ENCODE results near the gene FATE1. TPM values are rescaled to one million over a fixed set of nuclear protein-coding genes. Genes with fewer than 3 reads are reported as not detected.

FATE1 gene, protein sequence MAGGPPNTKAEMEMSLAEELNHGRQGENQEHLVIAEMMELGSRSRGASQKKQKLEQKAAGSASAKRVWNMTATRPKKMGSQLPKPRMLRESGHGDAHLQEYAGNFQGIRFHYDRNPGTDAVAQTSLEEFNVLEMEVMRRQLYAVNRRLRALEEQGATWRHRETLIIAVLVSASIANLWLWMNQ
- not detected for total RNA-seq

DNA sequence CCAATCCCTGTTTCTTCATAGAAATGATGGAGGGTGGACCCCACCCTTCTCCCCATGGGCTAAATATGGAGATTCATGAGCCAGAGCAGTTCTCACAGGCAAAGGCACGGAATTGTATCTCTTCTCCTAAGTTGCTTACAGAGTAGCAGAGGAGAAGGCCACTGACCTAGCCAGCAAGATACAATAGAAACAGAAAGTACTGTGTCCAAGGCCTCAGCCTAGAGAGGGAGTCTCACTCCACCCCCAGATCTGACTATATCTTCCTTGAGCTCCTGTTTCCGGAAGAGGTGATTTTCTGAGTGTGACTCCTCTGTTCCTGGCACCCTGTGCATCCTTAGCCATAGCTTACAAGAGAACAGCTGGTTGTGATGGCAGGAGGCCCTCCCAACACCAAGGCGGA lies at the start of gene FATE1:
Gene FATE1, plus strand, starts transcription at position 284 of the 400 bp plus-strand sequence. Its CDS starts 85 bp downstream, at position 369.

DNA sequence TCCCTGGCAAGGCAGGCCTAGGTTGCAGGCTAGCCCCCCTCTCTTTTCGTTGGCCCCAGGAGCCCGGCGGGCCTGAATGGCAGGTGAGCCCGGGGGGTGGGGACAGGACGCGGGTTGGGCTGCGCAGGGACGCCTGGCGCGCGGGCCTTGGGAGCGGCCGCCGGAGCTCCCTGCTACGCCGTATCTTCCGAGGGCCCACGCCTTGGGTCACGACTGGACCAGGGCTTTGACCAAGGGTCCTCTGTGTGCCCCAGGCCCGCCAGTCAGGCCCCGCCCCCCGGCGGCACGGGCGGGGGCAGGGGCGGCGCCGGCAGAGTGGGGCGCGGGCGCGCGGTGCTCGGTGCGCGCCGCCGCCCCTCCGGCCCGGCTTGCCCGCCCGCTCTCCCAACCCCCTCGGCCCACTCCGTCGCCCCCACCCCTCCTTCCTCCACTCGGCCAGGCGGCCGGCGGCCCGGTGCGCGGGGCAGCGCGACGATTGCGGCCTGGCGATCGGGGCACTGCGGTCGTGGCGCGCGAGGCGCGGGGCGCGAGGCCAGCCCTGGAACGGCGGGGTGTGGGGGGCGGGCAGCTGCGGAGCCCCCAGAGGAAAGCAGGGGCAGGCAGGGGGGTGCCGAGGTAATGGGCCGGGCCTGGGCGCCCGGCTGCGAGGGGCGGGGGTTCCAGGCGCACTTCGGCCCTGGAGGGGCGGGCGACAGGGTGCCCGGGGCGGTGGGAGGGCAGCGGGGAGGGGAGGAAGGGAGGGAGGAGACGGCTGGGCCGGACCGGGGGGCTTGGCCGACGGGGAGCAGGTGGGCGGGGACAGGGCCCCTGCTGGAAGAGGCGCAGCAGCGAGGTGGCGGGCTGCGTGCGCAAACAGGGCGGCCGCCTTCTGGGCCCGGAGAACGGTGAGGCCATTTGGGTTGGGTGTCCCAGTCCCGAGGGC lies 20.9 kb upstream of the FATE1 start, which contains the start of gene PRRG3:
Gene PRRG3, plus strand, starts transcription at position 798 of the 922 bp plus-strand sequence. CDS start 3,357 bp downstream, outside the sequence.

GRCh38 chrX:151734446-151734845 lies 18.6 kb downstream of the FATE1 start, which contains the start of gene CNGA2:
Gene CNGA2, plus strand, starts transcription at chrX:151734746. Its CDS starts 3,738 bp downstream, at chrX:151738484.

Other genes starting within 250 kb of the FATE1 start
- not detected for gene PASD1, start 152.4 kb upstream of the FATE1 start, total RNA-seq
- not detected for gene PRRG3, start 20.6 kb upstream of the FATE1 start, total RNA-seq
- not detected for gene CNGA2, start 18.7 kb downstream of the FATE1 start, total RNA-seq
- gene MAGEA4, start 196.9 kb downstream of the FATE1 start, total RNA-seq = not detected